Activated CD4-positive, alpha-beta T cell treated with anti-CD3 and anti-CD28 coated beads, Interleukin-2, amount 50 U/mL, for 24 hours (primary cell): ENCODE measurements around the gene REXO1.
A peak's percentile ranks its signal among the peaks of the same experiment; 100 is the strongest.
"Not testable (repeated sequence)": the region's sequence is repeated elsewhere in the genome, so short reads cannot be mapped to it uniquely, and the experiment has no call there.

ENCODE experiments used
- DNase-seq, 2 donors: peaks; one replicate each; pipeline ENCODE4 v3.0.0-alpha.2; 2020; ENCODE audit warnings: low read depth in 1 of 2, low spot score in 1 of 2

REXO1 gene, protein sequence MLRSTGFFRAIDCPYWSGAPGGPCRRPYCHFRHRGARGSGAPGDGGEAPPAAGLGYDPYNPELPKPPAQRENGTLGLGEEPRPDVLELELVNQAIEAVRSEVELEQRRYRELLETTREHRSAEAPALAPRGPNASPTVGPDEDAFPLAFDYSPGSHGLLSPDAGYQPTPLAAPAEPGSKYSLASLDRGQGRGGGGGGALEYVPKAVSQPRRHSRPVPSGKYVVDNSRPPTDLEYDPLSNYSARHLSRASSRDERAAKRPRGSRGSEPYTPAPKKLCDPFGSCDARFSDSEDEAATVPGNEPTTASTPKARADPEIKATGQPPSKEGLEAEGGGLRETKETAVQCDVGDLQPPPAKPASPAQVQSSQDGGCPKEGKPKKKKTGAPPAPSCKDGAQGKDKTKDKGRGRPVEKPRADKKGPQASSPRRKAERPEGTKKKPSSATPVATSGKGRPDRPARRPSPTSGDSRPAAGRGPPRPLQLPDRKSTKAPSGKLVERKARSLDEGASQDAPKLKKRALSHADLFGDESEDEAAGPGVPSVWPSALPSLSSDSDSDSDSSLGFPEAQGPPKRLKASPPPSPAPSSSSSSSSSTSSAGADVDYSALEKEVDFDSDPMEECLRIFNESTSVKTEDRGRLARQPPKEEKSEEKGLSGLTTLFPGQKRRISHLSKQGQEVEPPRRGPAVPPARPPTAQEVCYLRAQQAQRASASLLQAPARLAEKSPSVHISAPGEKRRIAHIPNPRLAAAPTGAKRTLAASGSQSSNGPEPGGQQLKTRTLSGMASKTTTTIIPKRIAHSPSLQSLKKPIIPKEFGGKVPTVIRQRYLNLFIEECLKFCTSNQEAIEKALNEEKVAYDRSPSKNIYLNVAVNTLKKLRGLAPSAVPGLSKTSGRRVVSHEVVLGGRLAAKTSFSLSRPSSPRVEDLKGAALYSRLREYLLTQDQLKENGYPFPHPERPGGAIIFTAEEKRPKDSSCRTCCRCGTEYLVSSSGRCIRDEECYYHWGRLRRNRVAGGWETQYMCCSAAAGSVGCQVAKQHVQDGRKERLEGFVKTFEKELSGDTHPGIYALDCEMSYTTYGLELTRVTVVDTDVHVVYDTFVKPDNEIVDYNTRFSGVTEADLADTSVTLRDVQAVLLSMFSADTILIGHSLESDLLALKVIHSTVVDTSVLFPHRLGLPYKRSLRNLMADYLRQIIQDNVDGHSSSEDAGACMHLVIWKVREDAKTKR

GRCh38 chr19:1848399-1849131, at the start of gene REXO1:
TSS of gene REXO1 (minus strand) at chr19:1848483. CDS start at chr19:1848358, 125 bp downstream.
- DNase-seq: peak; percentile 95 to 97

DNA sequence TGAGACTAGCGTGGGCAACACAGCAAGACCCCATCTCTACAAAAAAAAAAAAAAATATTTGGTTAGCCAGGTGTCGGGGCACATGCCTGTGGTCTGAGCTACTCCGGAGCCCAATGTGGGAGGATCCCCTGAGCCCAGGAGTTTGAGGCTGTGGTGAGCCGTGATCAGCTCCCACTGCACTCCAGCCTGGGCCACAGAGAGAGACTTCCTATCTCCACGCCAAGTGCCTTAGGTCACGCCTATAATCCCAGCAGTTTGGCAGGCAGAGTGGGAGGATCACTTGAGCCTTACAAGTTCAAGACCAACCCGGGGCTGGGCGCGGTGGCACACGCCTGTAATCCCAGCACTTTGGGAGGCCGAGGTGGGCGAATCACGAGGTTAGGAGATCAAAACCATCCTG, 48.2 kb upstream of the REXO1 start:
- DNase-seq: no peak

DNA sequence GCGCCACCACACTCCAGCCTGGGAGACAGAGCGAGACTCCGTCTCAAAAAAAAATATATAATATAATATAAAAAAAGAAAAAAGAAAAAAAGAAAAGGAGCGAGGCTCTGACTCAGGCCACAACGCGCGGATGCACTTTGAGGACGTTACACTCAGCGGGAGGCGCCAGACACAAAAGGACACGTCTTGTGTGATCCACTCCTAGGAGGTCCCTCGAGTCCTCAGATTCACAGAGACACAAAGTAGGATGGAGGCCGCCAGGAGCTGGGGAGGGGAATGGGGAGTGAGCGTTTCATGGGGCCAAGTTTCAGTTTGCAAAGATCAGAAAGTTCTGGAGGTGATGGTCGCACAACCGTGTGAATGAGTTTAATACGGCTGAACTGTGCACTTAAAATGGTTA, 45.5 kb upstream of the REXO1 start:
- DNase-seq: no peak

GRCh38 chr19:1889907-1890306, 41.6 kb upstream of the REXO1 start:
- no peak for DNase-seq

- DNase-seq: no peak
These were observed 40.1 kb upstream of the REXO1 start for GRCh38 chr19:1888385-1888784.

GRCh38 chr19:1886360-1886759, 38.1 kb upstream of the REXO1 start:
- DNase-seq: not testable (repeated sequence)

GRCh38 chr19:1885398-1886119, 37.3 kb upstream of the REXO1 start, which contains the start of gene ABHD17A:
TSS of gene ABHD17A (minus strand) at chr19:1885496. CDS start at chr19:1881566, 3,930 bp downstream.
- DNase-seq: peak; percentile 91 to 92

- no peak for DNase-seq
These were observed 36.5 kb upstream of the REXO1 start for GRCh38 chr19:1884719-1885334.

DNA sequence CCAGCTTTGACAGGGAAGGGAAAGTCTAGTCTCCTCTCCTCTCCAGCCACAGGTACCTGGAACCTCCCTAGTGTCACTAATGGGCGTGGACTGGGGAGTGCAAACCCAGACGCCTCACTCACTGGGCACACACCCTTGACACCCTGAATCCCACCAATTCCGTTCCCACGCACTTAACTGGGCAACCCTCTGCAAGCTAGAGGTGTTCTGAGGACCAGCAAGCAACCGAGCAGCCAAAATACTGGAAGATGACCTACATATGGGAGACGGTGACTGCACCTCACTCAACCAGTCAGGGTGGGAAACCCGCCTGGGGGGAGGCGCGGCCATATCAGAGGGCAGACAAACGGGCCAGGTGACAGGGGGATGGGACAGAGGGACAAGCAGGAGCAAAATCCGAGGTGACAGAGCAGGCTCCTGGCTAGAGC, 36.0 kb upstream of the REXO1 start:
- DNase-seq: no peak

- no peak for DNase-seq
These were observed 35.5 kb upstream of the REXO1 start for GRCh38 chr19:1883784-1884183.

DNA sequence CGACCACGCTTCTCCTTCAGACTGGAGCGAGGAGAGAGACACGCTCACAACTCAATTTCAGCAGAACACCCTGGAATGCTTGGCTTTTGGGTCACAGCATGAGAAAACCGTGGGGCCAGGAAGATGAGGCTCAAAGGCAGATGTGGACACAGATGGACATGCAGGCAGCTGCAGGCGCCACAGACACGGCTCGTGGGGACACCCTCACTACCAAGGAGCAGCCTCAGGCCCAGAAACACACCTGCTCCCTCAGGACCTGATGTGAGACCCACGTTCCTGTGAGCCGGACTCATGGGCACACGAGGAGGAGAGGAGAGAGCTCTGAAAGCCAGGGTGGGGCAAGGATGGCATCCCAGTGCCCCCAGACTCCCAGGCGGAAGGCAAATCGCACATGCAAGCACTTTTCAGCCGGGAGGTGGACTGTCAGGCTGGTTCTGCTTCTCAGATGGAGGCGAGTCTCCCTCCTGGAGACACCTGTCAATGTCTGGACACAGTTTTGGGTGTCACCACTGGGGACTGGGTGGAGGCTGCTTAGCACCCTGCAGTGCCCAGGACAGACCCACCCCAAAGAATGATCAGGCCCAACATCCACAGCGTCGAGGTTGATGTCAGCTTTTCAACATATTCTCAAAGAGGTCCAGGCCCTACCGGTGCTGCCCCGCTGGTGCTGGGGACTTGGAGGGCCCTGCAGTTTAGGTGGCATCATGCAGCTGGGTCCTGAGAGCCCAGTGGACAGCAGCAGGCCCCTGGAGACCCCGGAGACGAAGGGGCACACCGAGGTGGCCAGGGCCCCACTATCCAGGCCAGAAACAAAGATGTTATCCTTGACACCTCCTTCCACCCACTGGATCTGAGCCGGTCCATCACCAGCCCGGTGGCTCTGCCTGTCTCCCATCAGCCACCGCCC, 34.8 kb upstream of the REXO1 start:
- DNase-seq: no peak

- DNase-seq: no peak
These were observed 34.0 kb upstream of the REXO1 start for GRCh38 chr19:1882089-1882785.

DNA sequence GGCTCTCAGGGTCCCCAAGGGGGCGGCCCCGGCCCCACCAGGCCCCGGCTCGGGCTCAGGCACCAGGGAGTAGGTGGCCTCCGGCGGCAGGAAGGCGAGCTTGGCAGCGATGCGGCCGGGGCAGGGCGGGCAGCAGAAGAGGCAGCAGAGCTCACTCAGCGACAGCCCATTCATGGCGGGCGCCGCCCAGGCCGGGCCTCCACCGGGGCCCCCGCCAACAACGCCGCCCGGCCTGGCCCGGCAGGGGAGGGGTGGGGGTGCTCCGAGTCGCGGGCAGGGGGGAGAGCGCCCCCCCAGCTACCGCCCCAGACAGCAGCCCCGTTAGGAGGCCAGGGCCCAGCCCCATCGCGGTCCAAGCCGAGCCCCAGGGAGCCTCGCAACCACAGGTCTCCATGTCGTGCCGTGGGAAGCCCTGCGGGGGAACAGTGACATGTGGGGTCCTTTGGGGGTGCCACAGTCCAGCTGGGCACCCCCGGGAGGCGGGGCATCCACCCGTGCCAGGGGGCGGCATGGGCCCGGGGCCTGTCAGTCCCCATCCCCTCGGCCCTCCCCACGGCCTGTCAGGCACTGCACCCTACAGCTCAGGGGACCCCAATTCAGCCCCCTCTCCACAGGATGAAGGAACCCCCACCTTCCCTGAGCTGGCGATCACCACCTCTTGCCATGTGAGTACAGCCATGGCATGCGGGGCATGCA, 33.3 kb upstream of the REXO1 start:
- not testable (repeated sequence) for DNase-seq

DNA sequence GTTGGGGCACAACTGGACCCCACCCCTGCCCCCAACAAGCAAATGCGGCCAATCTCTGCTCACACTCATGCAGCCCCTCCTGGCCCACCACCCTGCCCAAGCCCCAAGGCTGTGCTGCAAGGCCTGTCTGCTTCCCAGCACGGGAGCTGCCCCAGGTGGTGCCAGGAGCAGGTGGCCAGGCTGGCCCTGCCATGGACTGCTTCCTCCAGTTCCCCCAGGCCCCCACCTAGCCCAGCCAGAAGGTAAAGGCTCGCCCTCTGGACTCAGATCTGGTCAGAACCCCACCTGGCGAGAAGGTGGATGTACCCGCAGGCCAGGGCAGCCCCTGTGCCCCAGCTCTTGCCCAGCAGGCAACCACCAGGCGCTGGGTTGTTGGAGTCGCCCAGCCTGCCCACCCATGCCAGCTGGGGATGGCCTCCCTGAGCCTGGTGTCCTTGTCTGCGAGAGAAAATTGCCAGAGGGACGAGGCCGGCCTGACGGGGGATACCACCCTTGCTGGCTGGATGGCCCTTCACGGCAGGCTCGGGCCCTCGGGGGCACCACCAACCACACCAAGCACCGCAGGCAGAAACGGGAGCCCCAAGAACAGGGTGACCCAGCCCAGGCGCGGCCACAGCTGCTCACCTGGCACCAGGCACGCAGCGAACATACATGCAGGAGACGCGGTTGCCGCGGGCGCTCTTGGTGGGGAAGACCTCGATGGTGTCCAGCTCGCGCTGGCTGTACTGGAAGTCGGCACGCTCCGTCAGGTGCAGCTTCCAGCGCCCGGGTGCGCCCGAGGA, 32.5 kb upstream of the REXO1 start:
- DNase-seq: no peak

DNA sequence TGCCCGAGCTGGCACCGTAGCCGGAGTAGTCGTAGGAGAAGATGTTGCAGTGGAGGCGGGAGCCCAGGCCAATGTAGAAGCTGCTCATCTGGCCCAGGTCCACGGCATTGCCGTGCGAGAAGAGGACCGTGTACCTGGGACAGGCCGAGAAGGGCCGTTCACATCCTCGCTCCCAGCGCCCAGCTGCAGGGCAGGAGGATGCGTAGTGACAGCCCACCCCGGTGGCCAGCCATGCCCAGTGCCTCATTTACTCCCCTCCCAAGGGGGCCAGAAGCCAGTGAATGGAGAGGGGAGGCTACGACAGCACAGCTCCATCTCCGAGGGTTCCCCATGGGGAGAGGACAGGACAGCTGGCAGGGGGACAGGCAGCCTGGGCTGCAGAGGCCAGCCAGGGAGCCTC, 31.7 kb upstream of the REXO1 start:
- DNase-seq: not testable (repeated sequence)

GRCh38 chr19:1878583-1878982, 30.3 kb upstream of the REXO1 start:
- not testable (repeated sequence) for DNase-seq
